GM18507 (cell line): ENCODE measurements around the gene DICER1.
"Not testable (repeated sequence)": the region's sequence is repeated elsewhere in the genome, so short reads cannot be mapped to it uniquely, and the experiment has no call there.

ENCODE experiments used
- DNase-seq: peaks from one replicate; pipeline ENCODE4 v3.0.0; 2011; ENCODE audit warnings: low read depth; ENCODE audit not compliant: insufficient read length; ENCODE audit errors: extremely low spot score
- FAIRE-seq: peaks from 2 replicates; lab custom pipeline; 2011; peaks lifted over from hg19 to GRCh38; lab: Jason Lieb, UNC

Gene DICER1

GRCh38 chr14:95155045-95155444 is 2.3 kb downstream of the DICER1 start:
- no peak for FAIRE-seq

GRCh38 chr14:95153866-95154265 is 3.5 kb downstream of the DICER1 start:
- DNase-seq (no peak), FAIRE-seq (no peak)

More at GRCh38 chr14:95155045-95155444, 2.3 kb downstream of the DICER1 start:
- DNase-seq, result no peak

- FAIRE-seq, result no peak
- DNase-seq, result no peak
Measured at GRCh38 chr14:95151561-95151960, 5.8 kb downstream of the DICER1 start.

DNA sequence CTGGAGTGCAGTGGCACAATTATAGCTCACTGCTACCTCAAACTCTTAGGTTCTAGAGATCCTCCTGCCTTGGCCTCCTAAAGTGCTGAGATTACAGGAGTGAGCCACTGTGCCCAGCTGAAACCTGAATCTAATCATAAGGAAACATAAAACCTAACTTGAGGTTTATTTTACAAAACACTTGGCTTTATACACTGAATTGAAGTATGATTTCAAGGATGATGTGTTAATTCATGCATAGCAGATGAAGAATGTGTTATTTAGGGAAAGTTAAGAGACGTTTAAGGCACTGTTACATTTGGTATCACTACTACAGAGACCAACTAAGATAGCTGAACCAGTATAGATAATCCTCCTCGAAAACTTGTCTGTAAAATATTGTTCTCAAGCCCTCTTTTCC is 6.4 kb downstream of the DICER1 start:
- FAIRE-seq (no peak), DNase-seq (no peak)

DNA sequence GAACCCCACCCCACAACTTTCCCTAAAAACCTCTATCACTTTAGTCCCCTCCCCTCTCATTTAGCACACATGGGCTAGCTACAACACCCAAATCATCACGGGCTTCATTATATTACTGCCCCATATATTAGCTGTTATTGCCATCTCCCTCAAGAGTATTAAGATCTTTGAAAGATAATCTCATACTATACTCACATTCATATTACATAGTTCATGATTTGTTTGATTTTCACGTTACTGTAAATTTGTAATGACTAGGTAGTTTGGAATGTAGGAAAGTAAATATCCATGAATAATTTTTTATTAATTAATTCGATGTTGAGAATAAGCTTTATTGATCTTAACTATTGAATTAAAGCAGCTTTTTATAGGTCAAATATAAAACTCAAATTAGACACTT is 7.9 kb downstream of the DICER1 start:
- DNase-seq (no peak), FAIRE-seq (no peak)

GRCh38 chr14:95147597-95147996 is 9.7 kb downstream of the DICER1 start:
- FAIRE-seq (no peak), DNase-seq (no peak)

DNA sequence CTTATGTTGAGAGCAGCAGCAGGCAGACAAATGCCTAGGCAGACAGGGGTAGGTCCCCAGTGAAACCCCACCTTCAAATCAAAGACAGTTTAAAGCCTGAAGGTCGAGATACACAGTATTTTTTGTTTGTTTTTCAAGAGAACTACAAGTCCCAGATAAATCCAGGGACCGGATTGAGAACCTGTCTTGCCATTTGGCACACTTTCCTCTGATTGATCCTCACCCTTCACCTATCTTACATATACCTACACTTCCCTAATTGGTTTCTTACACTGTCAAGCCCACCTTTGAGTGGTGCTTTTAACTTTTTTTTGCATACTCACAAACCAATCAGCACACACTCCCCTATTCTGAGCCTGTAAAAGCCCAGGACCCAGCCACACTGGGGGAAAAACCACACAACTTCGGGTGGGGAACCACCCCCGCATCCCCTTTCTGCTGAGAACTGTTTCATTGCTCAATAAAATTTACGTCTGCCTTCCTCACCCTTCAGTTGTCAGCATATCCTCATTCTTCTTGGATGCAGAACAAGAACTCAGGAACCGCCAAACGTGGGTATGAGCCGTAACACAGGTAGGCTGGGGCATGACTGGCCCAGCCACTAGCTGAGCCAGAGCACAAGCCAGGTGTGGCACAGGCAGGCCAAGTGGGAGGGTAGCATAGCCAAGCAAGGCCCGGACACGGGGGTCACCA is 11.1 kb downstream of the DICER1 start:
- DNase-seq, result no peak
- no peak for FAIRE-seq

GRCh38 chr14:95144849-95145248 is 12.5 kb downstream of the DICER1 start:
- no peak for DNase-seq
- FAIRE-seq, result peak; percentile 9

DNA sequence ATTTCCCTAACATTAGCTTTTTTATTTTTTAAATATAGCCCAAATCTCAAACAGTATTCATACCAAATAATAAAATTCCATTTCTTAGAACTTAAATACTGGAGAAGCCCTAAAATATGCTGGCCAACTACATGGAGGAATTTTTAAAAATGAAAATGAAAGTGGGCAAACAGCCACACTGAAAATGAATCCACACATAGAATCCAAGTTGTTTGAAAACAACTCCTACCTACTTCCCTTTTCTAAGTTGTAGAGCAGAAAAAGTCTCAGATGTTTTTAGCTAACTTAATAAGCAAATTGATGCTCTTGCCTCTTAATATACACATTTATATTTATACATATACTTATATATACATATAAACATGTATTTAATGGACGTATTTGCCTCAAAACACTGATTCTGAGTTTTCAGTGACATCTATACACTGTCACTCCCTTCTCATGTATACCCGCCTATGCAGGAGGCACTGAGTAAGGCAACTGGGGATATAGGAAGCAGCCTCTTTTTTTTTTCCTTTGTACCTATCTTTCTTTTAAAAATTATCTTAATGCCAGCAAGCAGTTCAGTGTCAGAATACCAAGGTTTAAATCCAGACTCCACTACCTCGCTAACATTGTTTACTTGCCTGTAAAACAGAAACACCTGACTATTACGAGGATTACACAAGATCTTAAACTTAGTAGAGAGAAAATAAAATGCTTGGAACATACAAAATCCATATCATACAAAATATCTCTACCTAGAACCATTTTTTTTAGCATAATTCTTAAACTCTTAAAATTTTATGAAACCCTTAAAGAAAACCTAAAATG is 13.3 kb downstream of the DICER1 start:
- no peak for DNase-seq
- FAIRE-seq, result peak; percentile 41

GRCh38 chr14:95142208-95142607 is 15.1 kb downstream of the DICER1 start:
- DNase-seq (no peak), FAIRE-seq (no peak)

GRCh38 chr14:95141684-95142083 is 15.6 kb downstream of the DICER1 start:
- DNase-seq, result no peak
- no peak for FAIRE-seq

- FAIRE-seq, result peak; percentile 76
- no peak for DNase-seq
Measured at GRCh38 chr14:95140060-95140858, 17.1 kb downstream of the DICER1 start.

DNA sequence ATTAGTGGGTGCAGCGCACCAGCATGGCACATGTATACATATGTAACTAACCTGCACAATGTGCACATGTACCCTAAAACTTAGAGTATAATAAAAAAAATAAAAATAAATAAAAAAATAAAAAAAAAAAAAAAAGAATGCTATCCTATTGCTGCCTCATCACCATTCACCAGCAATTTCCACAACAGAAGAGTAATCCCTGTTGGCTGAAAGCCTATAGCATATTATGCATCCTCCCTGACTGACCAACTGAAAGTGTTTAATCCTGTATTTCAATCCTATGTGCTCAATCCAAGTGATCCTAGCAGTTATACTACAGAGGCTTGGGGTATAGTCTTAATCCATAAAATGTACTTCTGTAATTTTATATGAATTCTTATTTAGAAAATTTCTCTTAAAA is 18.5 kb downstream of the DICER1 start:
- FAIRE-seq (no peak), DNase-seq (no peak)

DNA sequence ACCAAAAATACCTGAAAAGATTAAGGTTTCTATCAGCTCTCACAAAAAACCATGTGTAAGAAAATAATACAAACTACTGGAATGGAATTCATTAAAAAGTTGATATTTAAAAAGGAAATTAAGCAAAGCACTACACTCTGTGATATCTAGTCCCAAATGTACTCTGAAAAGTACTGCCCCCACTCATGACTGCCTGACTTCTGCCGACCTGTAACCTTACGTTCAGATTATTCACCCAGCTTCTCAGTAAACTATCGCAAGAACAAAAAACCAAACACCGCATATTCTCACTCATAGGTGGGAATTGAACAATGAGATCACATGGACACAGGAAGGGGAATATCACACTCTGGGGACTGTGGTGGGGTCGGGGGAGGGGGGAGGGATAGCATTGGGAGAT is 18.9 kb downstream of the DICER1 start:
- DNase-seq, FAIRE-seq: not testable (repeated sequence)

GRCh38 chr14:95137804-95138167 is 19.5 kb downstream of the DICER1 start:
- no peak for DNase-seq
- no peak for FAIRE-seq

DNA sequence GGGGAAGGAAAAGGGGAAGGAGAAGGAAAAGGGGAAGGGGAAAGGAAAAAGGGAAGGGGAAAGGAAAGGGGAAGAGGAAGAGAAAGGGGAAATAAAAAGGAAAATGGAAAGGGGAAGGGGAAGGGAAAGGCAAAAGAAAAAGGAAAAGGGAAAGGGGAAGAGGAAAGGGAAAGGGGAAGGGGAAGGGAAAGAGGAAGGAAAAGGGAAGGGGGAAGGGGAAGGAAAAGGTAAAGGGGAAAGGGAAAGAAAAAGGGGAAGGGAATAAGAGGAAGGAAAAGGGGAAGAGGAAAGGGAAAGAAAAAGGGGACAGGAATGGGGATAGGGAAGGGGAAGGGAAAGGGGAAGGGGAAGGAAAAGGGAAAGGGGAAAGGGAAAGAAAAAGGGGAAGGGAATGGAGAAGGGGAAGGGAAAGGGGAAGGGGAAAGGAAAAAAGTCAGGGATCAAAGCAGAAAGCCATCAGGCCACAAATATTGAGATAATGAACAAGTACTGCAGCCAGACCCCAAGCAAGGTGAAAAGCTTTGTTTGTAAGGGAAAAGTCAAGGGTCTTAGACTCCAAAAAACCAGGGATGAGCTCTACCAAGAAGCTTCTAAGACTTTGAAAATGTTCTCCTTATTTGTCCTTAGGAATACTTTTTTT is 20.0 kb downstream of the DICER1 start:
- FAIRE-seq (no peak), DNase-seq (no peak)

DNA sequence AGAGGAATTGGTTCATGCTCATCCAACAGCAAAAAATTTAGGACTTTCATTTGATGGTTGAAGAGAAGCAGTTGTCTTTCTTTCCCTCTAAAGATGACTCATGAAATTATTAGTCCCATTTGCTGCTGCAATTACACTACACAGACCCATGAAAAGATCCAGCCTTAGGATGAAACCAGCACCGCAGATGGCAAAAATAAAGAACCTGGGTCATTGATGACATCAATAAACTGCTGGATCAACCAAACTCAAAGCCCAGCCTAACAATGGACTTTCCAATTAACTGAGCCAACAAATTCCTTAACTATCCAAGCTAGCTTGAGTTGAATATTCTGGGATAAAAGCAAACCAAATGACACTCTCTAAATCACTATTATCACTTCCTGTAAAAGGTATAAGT is 20.7 kb downstream of the DICER1 start:
- FAIRE-seq, result no peak
- no peak for DNase-seq

DNA sequence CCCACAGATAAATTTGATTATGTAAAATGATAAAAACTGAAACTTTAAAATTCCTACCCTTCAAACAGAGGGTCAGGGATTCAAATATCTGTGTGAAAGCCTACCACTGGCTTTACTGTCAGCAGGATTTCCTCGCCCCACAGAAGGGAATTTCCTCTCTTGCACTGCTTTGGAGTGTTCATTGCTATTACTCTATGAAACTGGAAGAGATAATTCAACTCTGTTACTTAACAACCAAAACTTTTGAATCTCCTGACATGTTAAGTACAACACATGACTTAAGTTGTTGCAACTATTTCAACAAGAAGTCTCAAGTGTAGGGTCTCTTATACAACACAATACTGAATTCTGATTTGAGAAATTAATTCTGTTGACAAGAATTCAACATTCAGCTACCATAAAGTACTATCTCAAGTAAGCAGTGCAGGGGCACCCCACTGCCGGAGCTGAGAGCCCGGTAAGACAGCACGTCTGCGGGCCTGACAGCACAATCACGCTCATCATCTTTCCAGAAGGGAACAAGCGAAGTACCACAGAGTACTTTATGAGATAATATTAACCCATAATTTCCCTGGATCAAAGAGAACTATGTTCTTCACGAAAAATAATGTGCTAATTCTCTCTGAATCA is 22.9 kb downstream of the DICER1 start:
- DNase-seq (no peak), FAIRE-seq (peak; percentile 72)

GRCh38 chr14:95133282-95133681 is 24.0 kb downstream of the DICER1 start:
- DNase-seq, result no peak
- FAIRE-seq, result no peak
